Left lung (tissue), 10 donors: ENCODE measurements around the gene PCP4. TPM values are rescaled to one million over a fixed set of nuclear protein-coding genes. Genes with fewer than 3 reads are reported as not detected.

Experiments used
- ATAC-seq: fragments of 200-7000 bp; cut with Tn5 transposase; one replicate; pipeline ENCODE4 v1.9.1; 2020; ENCODE audit warnings: moderate library complexity
- DNase-seq, 4 donors: peaks; one replicate each; pipeline ENCODE4 v3.0.0-alpha.2; 2013 to 2020
- H3K27ac ChIP-seq, 2 donors: fragments of 200-600 bp; sonication (generic) in 1 of 2; one replicate each; pipeline versions ENCODE4 v1.5.0 to v1.8.0; 2020 to 2021
- H3K27me3 ChIP-seq, 2 donors: fragments of 200-600 bp; sonication (generic) in 1 of 2; one replicate each; pipeline versions ENCODE4 v1.5.0 to v1.8.0; 2020 to 2021
- H3K36me3 ChIP-seq, 2 donors: fragments of 200-600 bp; sonication (generic) in 1 of 2; one replicate each; pipeline versions ENCODE4 v1.5.0 to v1.8.0; 2020 to 2021
- H3K4me1 ChIP-seq, 2 donors: fragments of 200-600 bp; one replicate each; pipeline ENCODE4 v1.8.0; 2021
- H3K4me3 ChIP-seq, 2 donors: fragments of 200-600 bp; sonication (generic) in 1 of 2; one replicate each; pipeline versions ENCODE4 v1.5.0 to v1.8.0; 2020 to 2021; ENCODE audit warnings: mild to moderate bottlenecking in 1 of 2
- H3K9me3 ChIP-seq, 2 donors: fragments of 200-600 bp; sonication (generic) in 1 of 2; one replicate each; pipeline versions ENCODE4 v1.5.0 to v1.8.0; 2020 to 2021
- intact Hi-C, 2 donors: fragments of 100-400 bp; cut with DNase I; formaldehyde crosslinking; loops; one replicate each; pipeline versions ENCODE4 v1.11.2 to v1.14.2; 2022
- polyA plus RNA-seq, 6 donors: library from polyadenylated mRNA; unstranded; fragments of 120-200 nt; gene quantifications; one replicate each; pipeline ENCODE4 v1.2.1, GENCODE V29; 2013; ENCODE audit not compliant: insufficient read length in 6 of 6
- total RNA-seq, 2 donors: library from RNA; stranded (reverse); fragmentation: NEBNext Ultra II Directional; extraction: Animal tissue kit (Norgen Biotek cat#: 25700); gene quantifications; one replicate each; pipeline ENCODE4 v1.2.1, GENCODE V29; 2021
- TF ChIP-seq, protein P1 (sequence below), 2 donors: fragments of 200-600 bp; sonication (generic) in 1 of 2; IDR thresholded peaks; one replicate each; pipeline versions ENCODE4 v1.5.0 to v1.8.0; 2021; ENCODE audit warnings: antibody characterized with exemption in 2 of 2
- donor health status: DM: no; HTN: yes; CAD: no.
- donor health status: DM: no; HTN: no; CAD: no.

Gene PCP4
- total and polyA plus RNA-seq, 8 donors, result 0.68 to 14.7 (median 8.0) TPM

DNA sequence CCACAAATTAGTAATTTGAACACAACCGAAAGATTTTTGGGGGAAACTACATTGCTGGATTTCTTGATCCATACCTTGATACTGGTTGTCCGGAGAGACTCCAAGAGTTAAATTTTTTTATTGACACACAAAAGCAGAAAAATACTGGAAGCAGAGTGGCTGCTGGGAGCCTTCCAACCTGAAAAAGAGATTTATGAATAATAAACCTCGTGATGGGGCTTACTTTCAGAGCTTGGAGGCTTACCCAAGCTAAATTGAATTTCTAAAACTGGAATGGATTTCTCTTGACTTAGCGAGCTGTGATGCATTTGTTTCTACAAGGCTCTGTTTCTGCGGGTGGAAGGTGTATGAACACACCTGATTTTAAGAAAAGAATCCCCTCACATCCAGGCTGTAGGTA, 35.7 kb downstream of the PCP4 start:
- H3K27ac ChIP-seq, result no peak overlapping the region
- ATAC-seq (no peak), DNase-seq (no peak)
- no peaks in the 10 kb centered on the region for H3K9me3 ChIP-seq
- no peaks in the 10 kb centered on the region for H3K27me3 ChIP-seq
- intact Hi-C loops, result no loop called here
- H3K36me3 ChIP-seq, result no peaks in the 10 kb centered on the region
- TF ChIP-seq, protein P1, sequence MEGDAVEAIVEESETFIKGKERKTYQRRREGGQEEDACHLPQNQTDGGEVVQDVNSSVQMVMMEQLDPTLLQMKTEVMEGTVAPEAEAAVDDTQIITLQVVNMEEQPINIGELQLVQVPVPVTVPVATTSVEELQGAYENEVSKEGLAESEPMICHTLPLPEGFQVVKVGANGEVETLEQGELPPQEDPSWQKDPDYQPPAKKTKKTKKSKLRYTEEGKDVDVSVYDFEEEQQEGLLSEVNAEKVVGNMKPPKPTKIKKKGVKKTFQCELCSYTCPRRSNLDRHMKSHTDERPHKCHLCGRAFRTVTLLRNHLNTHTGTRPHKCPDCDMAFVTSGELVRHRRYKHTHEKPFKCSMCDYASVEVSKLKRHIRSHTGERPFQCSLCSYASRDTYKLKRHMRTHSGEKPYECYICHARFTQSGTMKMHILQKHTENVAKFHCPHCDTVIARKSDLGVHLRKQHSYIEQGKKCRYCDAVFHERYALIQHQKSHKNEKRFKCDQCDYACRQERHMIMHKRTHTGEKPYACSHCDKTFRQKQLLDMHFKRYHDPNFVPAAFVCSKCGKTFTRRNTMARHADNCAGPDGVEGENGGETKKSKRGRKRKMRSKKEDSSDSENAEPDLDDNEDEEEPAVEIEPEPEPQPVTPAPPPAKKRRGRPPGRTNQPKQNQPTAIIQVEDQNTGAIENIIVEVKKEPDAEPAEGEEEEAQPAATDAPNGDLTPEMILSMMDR (IDR thresholded peaks at IDR 0.05), result no peak
- H3K4me3 ChIP-seq, result no peak overlapping the region
- no peaks in the 10 kb centered on the region for H3K4me1 ChIP-seq

DNA sequence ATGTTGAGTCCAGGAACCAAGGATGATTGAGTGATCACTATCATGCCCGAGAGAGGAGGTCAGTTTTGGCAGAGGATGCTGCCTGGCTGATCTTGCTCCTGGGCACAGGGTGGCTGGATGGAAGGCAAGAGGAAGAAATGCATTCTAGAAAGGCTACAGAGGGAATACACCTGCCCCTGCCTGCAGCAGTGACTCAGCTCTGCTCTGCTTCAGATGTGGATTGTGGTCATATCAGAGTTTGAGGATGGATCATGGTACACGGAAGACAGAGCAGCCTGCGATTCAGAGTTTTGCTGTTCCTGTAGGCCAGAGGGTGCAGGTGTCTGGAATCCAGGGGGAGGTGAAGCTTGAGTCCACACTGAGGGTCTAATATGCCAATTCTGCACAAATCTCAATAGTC, 37.2 kb downstream of the PCP4 start:
- no peak for ATAC-seq

GRCh38 chr21:39908265-39908923, 41.2 kb downstream of the PCP4 start:
- no peak for ATAC-seq
- intact Hi-C loops, result no loop called here

More for the DNA sequence above, 37.2 kb downstream of the PCP4 start:
- no peak overlapping the region for H3K4me3 ChIP-seq
- H3K27ac ChIP-seq, result no peak overlapping the region
- H3K36me3 ChIP-seq, result no peaks in the 10 kb centered on the region
- no peaks in the 10 kb centered on the region for H3K27me3 ChIP-seq
- TF ChIP-seq, protein P1 (IDR thresholded peaks at IDR 0.05), result no peak
- H3K4me1 ChIP-seq, result no peaks in the 10 kb centered on the region
- intact Hi-C loops, result no loop called here
- H3K9me3 ChIP-seq, result no peaks in the 10 kb centered on the region
- DNase-seq, result no peak

GRCh38 chr21:39911286-39912199, 44.3 kb downstream of the PCP4 start:
- DNase-seq, result no peak
- intact Hi-C loops, result no loop called here

More at GRCh38 chr21:39908265-39908923, 41.2 kb downstream of the PCP4 start:
- no peak for DNase-seq
- Histone ChIP-seq H3K4me1 (no peaks in the 10 kb centered on the region), H3K4me3 (no peak overlapping the region), H3K27ac (no peak overlapping the region), H3K36me3 (no peaks in the 10 kb centered on the region), H3K27me3 (no peaks in the 10 kb centered on the region), H3K9me3 (no peaks in the 10 kb centered on the region)
- TF ChIP-seq, protein P1 (IDR thresholded peaks at IDR 0.05), result no peak

More at GRCh38 chr21:39911286-39912199, 44.3 kb downstream of the PCP4 start:
- no peaks in the 10 kb centered on the region for H3K4me1 ChIP-seq
- no peaks in the 10 kb centered on the region for H3K27me3 ChIP-seq
- no peak overlapping the region for H3K4me3 ChIP-seq
- H3K36me3 ChIP-seq, result no peaks in the 10 kb centered on the region
- no peaks in the 10 kb centered on the region for H3K9me3 ChIP-seq
- ATAC-seq, result no peak
- H3K27ac ChIP-seq, result no peak overlapping the region
- TF ChIP-seq, protein P1 (IDR thresholded peaks at IDR 0.05), result no peak
